Right ventricle myocardium superior (tissue), 1 donor: ENCODE results near the gene PDZD7. TPM values are rescaled to one million over a fixed set of nuclear protein-coding genes. Genes with fewer than 3 reads are reported as not detected.

Experiments
- ATAC-seq: fragments of 200-7000 bp; cut with Tn5 transposase; one replicate; pipeline ENCODE4 v1.9.1; 2020; ENCODE audit warnings: mild to moderate bottlenecking; ENCODE audit not compliant: poor library complexity
- DNase-seq: peaks from one replicate; pipeline ENCODE4 v3.0.0-alpha.2; 2020
- intact Hi-C: fragments of 100-400 bp; cut with DNase I; formaldehyde crosslinking; loops from one replicate; pipeline ENCODE4 v1.11.2; 2022
- long read RNA-seq: library from polyadenylated mRNA; unstranded; transcript quantifications from one replicate; pipeline ENCODE4 v2.0.0, GENCODE V29; 2021
- total RNA-seq: library from RNA; stranded (reverse); fragmentation: NEBNext Ultra II Directional; extraction: Animal tissue kit (Norgen Biotek cat#: 25700); gene quantifications from one replicate; pipeline ENCODE4 v1.2.1, GENCODE V29; 2021
- donor health status: DM: no; HTN: yes; CAD: no; lungs with severe emphysema.

The PDZD7 gene
- 0.38 TPM for total RNA-seq
- long read RNA-seq: 0 reads

GRCh38 chr10:101031128-101031795 lies at the start of gene PDZD7, which contains the start of gene SFXN3:
Gene PDZD7 (minus strand): TSS chr10:101031129. CDS start chr10:101030219, 910 bp downstream.
Gene SFXN3 (plus strand): TSS chr10:101031234. CDS start chr10:101034695, 3,461 bp downstream.
- ATAC-seq (peak; percentile 94), DNase-seq (peak; percentile 98)
- intact Hi-C loops: no loop called here

- no peak for ATAC-seq
- intact Hi-C loops: no loop called here
- no peak for DNase-seq
These were observed 48.9 kb upstream of the PDZD7 start for GRCh38 chr10:101079874-101080273.

- no peak for ATAC-seq
- DNase-seq: no peak
- intact Hi-C loops: no loop called here
These were observed 45.7 kb upstream of the PDZD7 start for GRCh38 chr10:101076630-101077029.

GRCh38 chr10:101075775-101076174 lies 44.8 kb upstream of the PDZD7 start:
- intact Hi-C loops: no loop called here
- no peak for ATAC-seq
- no peak for DNase-seq

DNA sequence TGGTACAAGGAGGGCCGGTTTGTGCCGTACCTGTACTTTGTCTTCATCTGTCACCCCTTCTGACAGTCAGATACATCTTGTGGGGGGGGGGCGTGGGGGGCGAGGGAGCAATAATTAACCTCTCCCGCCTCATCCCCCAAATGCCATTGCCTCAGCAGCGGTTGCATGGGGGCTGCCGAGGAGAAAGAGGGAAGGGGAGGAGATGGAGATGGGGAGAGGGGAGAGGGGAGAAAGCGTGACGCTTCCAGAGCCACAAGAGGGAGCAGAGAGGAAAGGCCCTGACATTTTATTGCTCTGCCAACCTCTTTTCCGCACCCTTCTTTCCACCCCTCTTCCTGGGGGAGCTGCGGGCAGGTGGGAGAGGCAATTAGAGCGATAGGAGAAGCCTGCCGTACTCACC lies 42.7 kb upstream of the PDZD7 start:
- DNase-seq: no peak
- no peak for ATAC-seq
- intact Hi-C loops: no loop called here

- no peak for DNase-seq
- intact Hi-C loops: no loop called here
- ATAC-seq: no peak
These were observed 42.0 kb upstream of the PDZD7 start for GRCh38 chr10:101072923-101073322.

GRCh38 chr10:101071885-101072433 lies 41.0 kb upstream of the PDZD7 start:
- intact Hi-C loops: no loop called here
- ATAC-seq: no peak
- DNase-seq: no peak

DNA sequence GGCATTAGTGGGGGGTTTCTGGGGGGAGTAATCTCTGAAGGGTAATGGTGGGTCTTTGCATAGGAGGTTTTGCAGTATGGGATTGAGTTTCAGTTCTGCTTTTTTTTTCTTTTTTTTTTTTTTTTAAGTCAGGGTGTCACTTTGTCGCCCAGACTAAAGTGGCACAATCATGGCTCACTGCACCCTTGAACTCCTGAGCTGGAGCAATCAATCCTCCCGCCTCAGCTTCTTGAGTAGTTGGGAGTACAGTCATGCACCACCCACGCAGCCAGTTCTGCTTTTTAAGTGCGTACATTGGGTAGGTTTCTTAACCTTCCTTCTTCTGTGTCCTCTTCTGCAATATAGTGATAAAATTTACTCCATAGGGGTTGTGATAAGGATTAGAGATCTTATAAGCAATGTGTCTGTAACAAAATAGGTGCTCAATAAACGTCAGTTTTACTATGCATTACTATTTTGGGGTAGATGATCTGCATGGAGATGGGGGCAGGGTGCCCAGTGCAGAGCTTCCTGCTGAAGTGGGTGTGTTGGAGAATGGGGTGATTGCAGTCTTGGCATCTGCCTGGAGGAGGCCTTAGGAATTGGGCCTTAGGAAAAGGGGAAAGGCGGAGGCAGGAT lies 40.4 kb upstream of the PDZD7 start:
- intact Hi-C loops: no loop called here
- ATAC-seq: no peak
- peak; percentile 60 for DNase-seq

GRCh38 chr10:101070098-101070497 lies 39.2 kb upstream of the PDZD7 start:
- ATAC-seq: no peak
- intact Hi-C loops: no loop called here
- no peak for DNase-seq

DNA sequence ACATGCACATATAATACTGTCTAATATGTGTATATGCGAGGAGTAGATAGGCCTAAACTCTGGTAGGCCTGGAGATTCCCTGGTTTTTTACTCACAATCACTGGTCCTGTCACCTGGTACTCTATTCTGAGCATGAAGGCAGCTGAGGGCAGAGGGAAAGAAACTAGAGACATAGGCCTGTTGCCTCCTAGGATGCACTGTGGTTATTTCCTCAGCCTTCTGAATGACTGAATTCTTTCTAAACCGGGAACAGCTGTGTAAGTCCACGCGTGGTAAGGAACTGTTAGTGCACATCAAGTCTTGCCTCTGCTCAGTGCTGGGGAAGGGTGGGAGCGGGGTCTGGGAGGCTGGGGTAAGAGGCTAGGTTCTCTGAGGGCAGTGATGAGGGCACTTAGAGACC lies 38.5 kb upstream of the PDZD7 start:
- ATAC-seq: no peak
- DNase-seq: no peak
- intact Hi-C loops: no loop called here

GRCh38 chr10:101067356-101068083 lies 36.6 kb upstream of the PDZD7 start:
- intact Hi-C loops: no loop called here
- peak; percentile 76 for ATAC-seq
- peak; percentile 65 for DNase-seq

- DNase-seq (peak; percentile 48), ATAC-seq (peak; percentile 5)
- intact Hi-C loops: no loop called here
These were observed 36.0 kb upstream of the PDZD7 start for GRCh38 chr10:101066896-101067355.

- intact Hi-C loops: no loop called here
- DNase-seq (peak; percentile 87), ATAC-seq (peak; percentile 49)
These were observed 35.4 kb upstream of the PDZD7 start for GRCh38 chr10:101066146-101066895.

DNA sequence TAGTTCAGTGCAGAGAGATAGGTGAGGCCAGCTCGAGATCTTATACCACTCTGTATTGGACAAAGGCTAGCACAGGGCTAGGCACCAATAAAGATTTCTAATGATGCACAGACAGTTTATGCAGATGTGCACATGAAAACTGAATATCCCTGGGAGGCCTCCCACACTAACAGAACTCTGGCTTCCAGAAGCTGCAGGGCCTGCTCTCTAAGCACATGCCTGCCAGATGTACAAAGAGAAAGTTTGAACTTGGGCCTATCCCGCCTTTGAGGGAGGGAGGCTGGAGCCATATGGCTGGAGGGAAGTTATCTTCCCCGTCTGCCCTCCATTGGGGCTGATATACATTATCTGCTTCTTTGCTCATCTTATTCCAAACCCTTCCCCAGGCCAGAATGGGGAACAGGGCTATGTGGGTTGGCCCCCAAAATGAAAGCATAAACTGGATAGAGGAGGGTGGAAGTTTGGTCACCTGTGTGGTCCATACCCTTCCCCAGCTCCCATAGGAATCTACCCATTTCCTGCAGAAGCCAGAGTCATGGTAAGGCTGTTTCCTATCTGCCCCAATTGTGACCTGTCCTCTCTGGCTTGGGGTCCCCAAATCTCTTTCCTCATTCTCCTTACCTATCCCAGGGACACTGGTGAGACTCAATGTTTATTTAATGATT lies 34.7 kb upstream of the PDZD7 start:
- no peak for DNase-seq
- intact Hi-C loops: no loop called here
- ATAC-seq: no peak

DNA sequence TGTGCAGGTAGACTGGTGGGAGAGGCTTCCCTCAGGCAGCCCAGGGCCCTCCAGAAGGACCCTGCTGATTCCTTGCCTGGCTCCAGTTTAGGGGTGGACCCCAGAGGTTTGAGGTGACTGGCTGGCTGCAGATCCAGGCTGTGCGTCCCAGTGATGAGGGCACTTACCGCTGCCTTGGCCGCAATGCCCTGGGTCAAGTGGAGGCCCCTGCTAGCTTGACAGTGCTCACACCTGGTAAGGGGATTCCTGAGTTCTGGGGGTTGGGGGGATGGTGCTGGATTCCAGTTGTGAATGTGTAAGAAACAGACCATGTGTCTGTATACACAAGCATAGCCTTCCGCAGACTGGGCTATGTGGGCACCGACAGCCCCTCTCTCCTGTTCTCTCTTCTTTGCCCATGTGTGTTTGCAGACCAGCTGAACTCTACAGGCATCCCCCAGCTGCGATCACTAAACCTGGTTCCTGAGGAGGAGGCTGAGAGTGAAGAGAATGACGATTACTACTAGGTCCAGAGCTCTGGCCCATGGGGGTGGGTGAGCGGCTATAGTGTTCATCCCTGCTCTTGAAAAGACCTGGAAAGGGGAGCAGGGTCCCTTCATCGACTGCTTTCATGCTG lies 33.6 kb upstream of the PDZD7 start:
- DNase-seq (no peak), ATAC-seq (no peak)
- intact Hi-C loops: no loop called here

DNA sequence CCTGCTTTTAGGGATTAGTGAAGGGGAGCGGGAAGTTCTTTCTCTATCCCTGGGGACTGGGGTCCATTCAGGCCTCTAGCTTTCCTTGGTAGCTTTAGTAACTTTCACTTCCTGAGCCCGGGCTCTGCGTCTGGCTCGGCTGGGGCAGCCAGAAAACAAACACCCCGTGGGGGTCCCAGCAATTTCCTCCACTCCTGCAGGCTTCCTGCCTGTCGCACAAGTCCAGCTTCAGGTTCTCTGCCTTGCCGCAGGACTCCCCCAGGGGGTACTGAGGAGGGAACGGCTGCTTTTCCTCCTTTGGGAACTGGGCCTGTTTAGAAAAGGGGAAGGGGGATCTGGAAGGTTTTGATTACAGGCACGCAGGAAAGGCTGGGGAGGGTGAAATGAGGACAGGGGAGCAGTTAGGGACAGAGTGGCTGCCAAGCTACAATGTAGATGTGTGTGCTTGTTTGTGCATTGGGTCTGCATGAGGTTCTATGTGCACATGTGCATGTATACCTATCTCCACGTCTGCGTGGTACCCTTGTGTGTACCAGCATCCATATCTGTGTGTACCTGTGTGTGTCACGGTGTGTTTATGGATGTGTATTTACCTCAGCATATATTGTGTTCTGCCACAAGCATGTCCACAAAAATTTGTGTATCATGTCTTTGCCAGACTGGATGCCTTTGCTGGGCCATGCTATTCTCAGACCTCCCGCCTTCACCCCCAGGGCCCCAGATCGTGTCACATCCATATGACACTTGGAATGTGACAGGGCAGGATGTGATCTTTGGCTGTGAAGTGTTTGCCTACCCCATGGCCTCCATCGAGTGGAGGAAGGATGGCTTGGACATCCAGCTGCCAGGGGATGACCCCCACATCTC lies 32.9 kb upstream of the PDZD7 start:
- ATAC-seq (no peak), DNase-seq (no peak)
- intact Hi-C loops: no loop called here

DNA sequence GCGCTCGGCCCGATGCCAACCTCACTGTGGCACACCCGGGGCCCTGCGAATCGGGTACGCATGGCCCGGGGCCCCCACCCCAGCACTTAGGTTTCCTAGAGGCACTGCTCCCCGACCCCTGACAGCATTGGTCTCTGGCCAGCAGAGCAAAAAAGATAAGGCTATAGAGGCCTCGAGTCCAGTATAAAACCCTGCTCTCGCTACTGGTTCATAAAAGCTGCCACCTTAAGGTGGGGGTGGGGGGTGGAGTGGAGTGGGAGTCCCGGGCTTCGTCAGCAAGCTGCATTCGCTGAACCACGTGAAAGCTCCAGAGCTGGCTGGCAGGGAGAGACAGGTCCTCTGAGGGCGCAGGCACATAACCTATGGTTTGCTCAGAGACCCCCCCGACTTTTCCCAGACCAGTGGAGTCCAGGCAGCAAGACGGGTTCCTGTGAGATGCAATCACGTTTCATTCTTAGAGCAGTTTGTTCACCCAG lies 32.2 kb upstream of the PDZD7 start:
- ATAC-seq (no peak), DNase-seq (no peak)
- intact Hi-C loops: no loop called here
